Middle frontal gyrus (tissue), 1 donor: Measurements from ENCODE around the gene SLC7A8.

Experiments
- DNase-seq: peaks from one replicate; pipeline ENCODE4 v3.0.0-alpha.2; 2015; ENCODE audit warnings: low spot score; ENCODE audit errors: extremely low spot score

SLC7A8 gene

DNA sequence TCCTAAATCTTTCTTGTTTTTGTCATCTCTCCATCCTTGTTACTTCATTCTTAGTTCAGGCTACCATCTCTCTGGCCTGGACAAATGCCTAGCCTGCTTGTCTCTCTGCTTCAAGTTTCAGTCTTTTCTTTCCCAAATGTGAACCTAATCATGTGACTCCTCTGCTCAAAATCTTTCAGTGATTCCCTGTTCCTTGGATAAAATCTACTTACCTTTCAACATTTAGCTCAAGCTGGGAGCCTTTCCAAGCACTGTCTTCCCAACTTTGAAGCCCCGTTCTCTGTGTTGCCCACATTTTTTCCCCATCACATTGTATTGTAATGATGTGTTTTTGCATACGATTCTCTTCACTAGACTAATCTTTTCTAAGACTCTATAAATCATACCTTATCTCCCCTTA is 24.7 kb downstream of the SLC7A8 start:
- DNase-seq: no peak

DNA sequence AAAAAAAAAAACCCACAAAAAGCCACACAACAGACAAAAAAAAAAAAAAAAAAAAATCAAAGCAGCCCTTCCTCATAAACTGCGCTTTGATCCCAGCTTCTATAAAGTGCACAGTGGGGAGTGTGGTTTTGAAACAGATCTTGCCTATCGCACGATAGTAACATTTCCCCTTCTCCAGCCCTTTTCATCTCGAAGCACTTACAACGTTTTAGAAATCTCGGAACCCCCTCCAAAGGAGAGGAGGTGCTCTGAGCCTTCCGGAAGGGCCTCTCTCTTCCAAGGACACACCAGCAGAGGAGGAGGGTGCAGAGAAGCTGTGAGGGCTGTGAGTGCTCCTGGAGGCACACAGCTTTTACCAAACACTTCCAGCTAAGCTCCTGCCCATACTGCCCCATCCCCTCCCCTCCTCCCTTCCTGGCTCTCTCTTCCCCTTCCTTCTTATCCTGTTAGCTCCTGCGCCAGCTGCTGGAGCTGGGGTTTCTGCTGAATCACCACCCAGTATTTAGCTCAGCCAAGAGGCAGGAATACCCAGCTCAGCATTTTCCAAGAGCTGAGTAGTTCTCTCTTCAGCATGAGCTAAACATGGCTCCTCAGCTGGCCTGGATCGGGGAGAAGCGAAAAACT is 28.4 kb downstream of the SLC7A8 start:
- peak; percentile 55 for DNase-seq

DNA sequence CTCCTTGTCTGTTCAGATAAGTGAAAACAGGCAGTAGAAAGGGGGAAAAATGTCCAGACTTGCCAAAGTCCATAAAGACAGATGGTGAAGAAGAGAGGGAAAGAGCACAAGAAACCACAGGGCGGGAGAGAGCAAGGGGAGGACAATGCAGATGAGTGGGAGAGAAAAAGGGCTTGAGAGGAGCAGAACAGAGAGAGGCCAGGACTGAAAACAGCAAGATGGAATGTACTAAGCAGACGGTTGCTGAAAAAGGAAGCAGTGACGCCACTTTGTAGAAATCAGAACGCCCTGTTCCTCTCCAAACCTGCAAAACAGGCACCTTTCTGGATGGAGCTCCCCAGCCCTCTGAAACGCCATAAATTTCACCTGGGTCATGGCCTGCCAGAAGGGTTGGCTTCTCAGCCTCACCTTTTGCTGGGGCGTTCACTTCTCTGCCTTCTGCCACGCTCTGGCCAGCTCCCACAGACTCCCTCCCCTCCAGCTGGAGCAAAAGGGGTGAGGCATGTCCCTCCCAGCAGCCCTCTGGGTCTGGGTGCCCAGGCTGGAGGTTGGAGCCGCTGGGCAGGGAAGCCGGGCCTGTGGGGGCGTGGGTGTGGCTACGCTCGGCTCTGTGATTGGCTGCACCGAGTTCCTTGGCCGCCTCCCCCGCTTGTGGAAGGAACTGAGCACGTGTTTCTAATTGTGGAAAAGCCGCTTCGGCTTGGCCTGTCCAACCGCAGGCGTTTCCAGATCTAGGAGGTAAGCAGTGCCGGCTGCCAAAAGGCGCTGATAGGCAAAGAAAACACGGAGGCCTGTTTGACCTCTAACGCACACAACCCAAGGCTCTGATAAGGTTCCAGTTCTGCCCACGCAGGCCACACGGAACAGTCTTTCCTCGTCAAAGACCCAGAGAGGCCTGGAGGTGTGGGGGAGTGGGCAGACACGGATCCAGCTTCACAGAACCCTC is 29.3 kb downstream of the SLC7A8 start:
- no peak for DNase-seq

DNA sequence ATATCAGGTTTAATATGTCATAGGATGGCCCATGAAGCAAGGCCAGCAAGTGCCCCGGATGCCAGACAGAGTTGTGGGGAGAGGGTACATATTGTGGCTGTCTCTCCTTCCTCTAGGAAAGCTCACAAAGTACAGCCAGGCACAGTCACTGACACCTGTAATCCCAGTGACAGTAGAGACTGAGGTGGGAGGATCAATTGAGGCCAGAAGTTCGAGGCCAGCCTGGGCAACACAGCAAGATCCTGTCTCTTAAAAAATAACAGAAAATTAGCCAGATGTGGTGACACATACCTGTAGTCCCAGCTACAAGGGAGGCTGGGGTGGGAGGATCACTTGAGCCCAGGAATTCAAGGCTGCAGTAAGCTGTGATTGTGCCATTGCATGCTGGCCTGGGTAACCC is 32.1 kb downstream of the SLC7A8 start:
- DNase-seq: no peak

DNA sequence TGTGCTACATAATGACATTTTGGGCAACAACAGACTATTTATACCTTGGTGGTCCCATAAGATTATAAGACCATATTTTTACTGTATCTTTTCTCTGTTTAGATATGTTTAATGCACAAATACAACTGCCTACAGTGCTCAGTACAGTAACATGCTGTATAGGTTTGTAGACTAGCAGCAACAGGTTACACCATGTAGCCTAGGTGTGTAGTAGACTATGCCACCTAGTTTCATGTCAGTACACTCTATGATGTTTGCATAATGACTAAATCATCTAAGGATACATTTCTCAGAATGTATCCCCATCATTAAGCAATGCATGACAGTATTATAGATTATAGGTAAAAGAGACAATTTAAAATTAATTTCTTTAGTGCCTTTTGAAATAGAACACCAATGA is 33.7 kb downstream of the SLC7A8 start:
- no peak for DNase-seq

DNA sequence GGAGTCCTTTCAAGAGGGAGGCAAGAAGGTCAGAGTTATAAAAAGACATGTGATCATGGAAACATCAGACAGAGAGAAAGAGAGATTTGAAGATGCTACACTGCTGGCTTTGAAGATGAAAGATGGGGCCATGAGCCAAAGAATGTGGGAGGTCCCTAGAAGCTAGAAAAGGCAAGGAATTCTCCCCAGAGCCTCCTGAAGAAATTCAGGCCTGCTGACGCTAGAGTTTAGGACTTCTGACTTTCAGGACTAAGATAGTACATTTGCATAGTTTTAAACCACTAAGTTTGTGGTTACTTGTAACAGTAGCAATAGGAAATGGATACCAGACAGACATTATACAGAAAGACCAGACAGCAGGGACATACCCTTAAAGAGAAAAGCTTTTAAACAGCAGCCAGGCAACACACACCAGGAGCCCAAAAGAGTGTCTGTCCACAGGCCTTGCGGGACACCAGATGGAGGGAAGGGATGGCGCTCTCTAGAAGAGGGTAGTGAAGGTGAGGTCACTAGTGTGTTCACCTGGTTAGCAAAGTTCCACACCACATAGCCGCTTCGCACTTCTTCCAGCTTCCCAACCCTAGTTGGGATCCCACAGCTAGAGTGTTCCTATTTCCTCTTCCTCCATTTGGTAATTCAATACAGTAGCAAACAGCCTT is 34.7 kb downstream of the SLC7A8 start:
- DNase-seq: no peak

DNA sequence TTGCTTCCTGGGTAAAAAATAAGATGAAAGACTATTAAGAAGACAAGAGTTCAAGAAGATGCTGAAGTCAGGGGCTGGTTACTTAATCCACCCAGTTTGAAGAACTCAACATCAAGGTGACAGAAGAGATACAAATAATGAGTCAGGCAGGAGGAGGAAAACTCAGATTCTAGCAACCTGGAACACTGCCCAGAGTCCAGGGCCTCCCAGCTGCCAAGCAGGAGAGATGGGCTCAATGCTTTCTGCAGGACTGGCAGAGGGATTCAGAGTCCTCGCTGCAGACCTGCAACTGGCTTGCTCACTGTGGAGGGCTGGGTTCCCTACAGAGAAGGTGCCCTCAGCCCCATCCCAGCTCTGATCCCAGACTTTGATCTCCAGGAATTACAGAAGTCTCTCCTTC is 35.8 kb downstream of the SLC7A8 start:
- peak; percentile 30 for DNase-seq

DNA sequence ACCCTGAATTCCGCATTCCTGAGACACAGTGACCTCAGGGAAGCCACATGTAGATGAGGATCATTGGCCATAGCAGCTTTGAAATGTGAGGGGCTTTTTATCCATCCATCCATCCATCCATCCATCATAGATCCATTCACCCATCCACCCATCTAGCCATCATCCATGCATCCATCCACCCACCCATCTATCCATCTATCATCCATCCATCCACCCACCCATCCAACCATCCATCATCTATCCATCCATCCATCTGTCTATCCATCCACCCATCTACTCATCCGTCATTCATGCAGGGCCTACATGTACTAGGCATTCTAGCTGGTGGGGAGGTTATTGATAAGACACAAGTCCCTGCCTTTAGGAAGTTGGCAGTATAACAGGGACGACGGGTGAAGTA is 36.5 kb downstream of the SLC7A8 start:
- no peak for DNase-seq

DNA sequence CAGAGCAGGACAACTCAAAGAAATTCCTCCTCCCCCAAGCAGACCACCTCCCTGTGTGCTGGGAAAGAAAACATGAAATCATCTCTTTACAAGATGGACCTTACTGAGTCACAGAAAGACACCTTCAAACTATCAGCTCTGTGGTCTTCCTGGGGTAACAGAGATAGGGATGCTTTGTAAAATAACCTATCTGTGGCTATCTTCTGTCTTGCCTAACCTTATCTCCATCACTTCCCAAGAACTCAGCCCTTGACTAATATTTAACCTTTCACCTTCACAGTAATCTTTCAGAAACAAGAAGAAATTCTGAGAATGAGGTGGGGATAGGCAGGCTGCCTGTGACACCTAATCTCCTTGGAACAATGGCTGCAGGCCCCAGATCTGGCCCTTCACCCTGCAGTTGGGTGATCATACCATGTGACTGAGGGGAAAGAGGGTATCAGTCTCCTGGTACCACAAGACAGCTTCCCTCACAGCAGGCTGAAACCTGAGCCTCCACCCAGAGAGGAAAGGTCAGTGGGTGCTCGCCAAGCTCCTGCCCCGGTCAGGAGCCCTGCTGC is 37.0 kb downstream of the SLC7A8 start:
- no peak for DNase-seq

DNA sequence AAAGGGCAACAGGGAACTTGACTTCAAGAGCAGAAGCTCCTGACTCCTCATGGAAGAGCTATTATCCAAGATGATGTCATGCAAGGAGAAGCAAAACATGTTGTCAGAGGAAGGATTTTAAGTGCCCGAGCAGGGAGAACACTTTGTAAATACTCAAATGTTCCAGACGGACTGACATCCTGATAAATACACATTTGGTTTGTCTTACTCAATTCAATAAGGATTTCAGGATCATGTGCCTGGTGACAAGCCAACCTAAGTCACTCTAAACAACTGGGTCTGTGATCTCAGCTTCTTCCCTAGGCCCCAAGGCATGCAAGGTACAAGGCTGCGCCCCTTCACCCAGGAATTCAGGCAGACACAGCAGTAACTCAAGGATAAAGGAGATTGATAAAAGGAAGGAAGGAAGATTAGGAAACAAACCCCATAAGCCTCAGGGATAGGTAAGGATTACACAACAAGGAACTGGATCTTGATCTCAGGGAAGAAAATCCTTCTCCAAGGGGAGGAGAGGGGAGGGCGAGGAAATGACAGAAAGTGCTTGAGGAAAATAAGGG is 37.6 kb downstream of the SLC7A8 start:
- no peak for DNase-seq

DNA sequence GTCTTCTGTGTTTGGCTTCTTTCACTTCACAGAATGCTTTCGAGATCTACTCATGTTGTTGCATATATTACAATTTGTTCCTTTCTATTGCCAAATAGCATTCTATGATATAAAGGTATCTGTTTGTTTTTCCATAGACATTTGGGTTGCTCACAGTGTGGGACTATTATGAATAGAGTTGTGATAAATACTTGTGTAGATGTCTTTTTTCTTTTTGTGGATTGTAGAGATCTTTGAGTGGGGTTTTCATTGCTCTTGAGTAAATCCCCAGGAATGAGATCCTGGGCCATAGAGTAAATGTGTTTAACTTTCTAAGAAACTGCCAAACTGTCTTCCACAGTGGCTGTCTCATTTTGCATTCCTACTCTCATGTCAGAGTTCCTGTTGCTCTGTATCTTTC is 39.5 kb downstream of the SLC7A8 start:
- DNase-seq: no peak

DNA sequence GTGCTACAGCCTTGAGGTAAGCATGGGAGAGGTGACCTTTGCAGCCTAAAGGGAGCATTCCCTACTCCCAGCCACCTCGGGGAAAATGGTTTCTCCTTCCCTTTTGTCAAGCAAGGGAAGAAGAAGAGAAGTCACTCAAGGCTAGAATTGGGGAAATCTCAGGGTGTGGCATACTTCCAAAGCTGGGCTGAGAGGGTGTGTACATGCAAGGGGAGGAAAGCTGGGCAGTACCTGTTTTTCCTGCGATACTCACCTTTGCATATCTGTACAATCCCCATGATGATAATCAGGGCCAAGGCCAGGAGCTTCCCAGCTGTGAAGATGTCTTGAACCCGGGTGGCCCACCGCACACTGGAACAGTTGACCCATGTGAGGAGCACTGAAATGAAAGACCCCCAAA is 40.6 kb downstream of the SLC7A8 start:
- no peak for DNase-seq

DNA sequence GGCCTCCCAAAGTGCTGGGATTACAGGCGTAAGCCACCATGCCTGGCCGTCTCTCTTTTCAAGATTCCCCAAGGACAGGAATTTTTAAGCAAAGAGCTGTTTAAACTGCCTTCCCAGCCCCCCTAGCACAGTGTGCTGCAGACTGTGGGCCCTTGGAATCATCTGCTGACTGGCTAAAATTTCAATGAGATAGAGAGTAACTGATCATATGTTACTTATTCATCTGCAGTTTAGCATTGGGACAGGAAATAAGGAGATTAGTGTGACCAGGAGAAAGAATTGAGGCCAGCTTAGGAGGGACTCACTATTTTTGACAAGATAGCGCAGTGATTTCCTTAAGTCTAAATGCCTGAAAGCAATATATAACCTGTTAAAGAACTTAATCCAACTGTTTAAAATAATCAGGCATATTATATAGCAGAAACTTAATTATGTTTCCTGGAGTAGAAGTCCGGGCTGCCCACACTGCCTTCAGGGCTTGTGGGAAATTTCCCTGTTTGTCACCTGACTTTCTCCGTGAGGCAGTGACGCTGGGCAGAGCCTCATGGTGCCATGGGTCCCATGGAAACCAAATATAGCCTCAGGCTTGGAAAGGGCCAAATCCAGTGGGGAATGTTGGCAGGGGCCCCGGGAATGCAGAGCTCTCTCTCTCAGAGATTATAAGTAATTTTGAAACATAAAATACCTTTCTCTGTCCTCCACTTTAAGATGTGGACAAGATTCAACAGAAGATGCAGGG is 41.6 kb downstream of the SLC7A8 start:
- no peak for DNase-seq

DNA sequence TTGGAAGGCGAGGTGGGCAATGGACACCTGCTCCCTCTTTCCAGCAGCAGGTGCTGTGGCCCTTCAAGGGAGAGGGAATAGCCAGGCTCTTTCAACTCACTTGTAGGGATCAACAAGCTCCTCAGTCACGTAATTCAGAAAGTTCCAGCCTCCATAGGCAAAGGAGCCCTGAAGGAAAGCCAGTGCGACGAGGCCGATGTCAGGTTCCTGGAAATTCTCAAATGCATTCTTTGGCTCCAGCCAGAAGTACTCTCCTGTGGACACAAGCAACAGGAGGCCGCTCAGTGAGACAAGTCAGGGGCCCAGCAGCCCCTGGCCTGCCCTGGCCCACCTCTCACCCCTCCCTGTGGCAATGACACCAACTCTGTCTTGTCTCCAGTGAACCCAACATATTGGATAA is 43.1 kb downstream of the SLC7A8 start:
- no peak for DNase-seq

DNA sequence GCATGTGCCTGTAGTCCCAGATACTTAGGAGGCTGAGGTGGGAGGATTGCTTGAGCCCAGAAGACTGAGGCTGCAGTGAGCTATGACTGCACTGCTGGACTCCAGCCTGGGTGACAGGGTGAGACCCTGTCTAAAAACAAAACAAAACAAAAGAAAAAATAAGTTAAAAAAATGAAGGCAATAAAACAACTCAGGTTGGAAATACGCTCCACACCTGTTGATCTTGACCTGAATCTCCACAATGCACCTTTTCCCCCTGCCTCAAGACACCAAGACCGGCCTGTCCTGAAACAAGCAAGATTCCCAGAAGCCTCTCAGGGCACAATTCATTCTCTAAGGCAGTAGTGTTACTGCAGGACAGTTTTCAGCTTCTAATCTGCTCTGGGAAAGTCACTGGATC is 43.6 kb downstream of the SLC7A8 start:
- no peak for DNase-seq

DNA sequence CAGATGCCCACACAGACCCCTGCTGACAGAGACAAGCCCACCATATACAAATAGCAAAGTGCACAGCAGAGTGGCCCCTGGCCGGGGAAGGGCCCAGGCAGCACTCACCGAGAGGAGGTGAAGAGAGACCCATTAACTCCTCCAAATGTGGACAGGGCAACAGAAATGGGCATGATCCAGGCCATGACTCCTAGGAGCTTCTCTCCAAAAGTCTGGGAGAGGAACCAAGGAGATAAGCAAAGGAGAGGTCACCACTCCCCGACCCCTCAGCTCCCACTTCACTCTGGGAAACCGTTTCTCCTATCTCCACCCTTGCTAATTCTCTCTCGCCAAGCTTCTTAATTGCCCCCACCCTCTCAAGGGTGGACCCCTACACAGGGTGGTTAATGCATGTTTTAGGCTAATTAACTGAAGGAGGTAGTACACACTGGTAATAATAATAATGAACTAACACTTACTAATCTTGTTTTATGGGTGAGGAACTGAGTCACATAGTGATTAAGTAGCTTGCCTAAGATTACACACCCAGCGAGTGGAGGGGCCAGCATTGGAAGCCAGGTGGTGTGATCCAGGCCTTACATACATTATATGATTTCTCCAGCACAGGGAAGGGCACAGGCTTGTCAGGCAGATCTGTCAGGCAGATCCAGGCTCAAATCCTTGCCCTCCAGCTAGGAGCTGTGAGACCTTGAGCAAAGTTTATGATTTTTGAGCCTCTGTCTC is 45.5 kb downstream of the SLC7A8 start:
- DNase-seq: no peak

DNA sequence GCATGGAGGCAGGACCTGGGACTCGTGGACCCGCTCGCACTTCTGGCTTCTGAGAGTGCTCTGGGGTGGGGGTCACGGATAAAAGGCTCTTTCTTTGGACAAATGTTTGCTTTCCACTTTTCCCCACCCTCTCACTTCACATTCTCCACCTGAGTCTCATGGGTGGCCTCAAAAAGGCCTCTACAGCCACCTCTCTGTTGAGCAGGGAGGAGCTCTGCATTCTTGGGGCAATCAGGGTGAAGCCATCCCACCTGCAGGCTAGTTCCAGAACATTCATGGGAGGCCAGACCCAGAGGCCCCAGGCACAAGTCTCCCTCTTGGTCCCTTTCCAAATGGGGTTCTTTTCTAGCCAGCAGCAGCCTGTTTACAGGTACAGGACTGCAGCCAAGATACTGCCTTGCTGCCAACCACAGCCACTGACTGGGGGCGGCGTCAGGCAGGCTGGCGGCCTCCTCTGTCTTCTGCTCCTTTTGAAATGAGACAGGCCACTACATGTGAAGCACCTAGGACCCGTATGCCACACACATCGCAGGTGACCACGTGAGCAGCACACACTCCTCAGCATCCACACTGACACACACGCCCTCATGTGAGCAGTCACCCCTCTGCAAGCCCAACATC is 46.2 kb downstream of the SLC7A8 start:
- DNase-seq: no peak

DNA sequence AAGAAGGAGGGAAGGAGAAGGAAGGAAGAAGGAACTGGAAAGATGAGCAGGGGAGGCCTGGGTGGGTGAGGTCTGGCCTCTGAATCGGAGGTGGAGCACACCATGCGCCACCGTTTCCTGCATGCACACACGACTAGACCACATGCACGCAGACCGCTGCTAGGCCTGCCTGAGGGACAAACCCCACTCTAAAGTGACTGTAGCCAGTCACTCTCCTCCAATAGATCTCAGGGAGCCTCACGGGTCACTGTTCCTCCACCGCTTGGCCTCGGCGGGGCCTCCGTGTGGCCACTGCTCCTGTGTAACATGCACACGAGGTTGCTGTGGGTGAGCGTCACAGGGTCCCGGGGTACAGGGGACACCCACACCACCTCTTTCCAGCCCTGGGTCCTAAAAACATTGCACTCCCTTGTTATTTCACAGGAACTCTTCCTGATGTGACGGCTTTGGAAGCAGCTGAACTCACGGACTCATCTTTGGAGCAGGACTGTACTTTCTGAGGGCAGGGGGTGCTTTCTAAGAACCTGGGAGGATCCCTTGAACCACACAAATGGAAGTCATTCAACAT is 46.8 kb downstream of the SLC7A8 start:
- no peak for DNase-seq

DNA sequence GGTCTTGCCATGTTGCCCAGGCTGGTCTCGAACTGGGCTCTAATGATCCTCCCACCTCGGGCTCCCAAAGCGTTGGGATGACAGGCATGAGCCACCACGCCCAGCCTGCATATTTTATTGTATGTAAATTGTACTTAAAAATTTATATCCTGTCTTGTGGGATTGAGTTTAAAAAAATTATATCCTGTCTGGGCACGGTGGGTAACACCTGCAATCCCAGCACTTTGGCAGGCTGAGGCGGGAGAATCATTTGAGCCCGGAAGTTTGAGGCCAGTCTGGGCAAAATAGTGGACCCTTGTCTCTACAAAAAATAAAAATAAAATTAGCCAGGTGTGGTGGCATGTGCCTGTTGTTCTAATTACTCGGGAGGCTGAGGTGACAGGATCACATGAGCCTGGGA is 50.5 kb downstream of the SLC7A8 start:
- no peak for DNase-seq

DNA sequence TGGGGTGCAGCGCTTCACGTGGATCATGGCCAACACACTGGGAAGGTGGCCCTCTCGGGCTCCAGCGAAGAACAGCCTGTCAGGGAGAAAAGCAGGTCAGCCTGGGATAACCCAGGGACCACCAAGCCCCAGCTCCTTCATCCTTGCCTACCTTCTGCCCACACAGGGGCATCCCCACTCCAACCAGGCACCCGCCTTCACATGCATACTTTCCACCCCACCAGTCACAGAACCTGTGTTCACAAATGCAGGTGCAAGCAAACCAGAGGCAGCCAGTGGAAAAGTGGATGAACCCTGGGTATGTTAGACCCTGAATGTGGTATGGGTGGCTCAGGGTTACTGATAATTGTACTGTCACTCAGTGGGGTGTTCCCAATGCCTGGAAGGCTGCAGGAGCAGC is 52.0 kb downstream of the SLC7A8 start:
- no peak for DNase-seq
